ENCODE results near the gene LHFPL2. TPM values are rescaled to one million over a fixed set of nuclear protein-coding genes. Genes with fewer than 3 reads are reported as not detected.

Gene LHFPL2
- polyA plus RNA-seq, 3 donors = 3.7 to 11.6 (median 7.3) TPM

DNA sequence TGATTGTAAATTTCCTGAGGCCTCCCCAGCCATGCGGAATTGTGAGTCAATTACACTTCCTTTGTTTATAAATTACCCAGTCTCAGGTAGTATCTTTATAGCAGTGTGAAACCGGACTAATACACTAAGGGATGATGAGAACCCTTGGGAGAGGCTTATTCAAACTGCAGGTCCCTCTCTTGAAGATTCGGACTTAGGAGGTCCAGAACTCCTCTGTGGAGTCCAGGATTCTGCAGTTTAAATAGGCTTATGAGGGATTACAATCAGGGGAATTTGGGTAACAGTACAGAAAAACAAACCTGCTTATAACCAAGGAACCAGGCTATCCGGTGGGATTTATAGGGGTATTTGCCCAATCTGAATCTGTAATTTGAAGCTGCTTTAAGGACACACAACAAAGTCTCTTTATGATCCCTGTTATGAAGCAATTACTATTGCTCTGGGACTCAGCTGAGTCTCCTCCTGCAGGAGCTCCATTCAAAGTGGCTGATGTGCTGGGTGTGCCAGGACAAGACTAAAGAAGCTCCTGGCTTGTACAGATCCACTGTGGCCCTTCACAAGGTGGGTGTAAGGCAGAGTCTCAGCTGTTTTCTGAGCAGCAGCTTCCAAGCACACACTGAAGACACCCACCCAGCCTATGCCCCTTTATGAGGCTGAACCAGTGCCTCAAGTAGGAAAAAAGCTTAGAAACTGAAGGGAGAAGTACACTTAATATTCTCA lies 41.8 kb upstream of the LHFPL2 start:
- H3K4me2 ChIP-seq (replicated peaks; ENCODE audit: extremely low read depth, low read length, poor library complexity, severe bottlenecking) = no peak overlapping the region

More for the DNA sequence above, 41.8 kb upstream of the LHFPL2 start:
- H3K27me3 ChIP-seq (ENCODE audit: control insufficient read depth in 2 of 2, insufficient read depth in 2 of 2, low read length in 2 of 2) = no peaks in the 10 kb centered on the region
- peaks cover 0 to 3% of the 10 kb centered on the region in 2 donors for H3K9me3 ChIP-seq (replicated peaks in 1 of 2; ENCODE audit: control insufficient read depth in 1 of 2, insufficient read depth in 1 of 2, low read length in 2 of 2)
- H3K27ac Mint-ChIP-seq = peak overlapping the region in 1 of 7 donors; percentile 60
- peaks cover 0 to 2% (median 2%) of the 10 kb centered on the region in 3 donors for H3K27me3 Mint-ChIP-seq (ENCODE audit: low read depth in 3 of 3)
- H3K4me3 ChIP-seq (replicated peaks in 1 of 3; ENCODE audit: low read depth in 2 of 3, low read length in 3 of 3) = no peak overlapping the region
- peaks cover 3 to 16% (median 10%) of the 10 kb centered on the region in 7 donors for H3K9me3 Mint-ChIP-seq
- TF ChIP-seq CTCF (IDR thresholded peaks at IDR 0.05) = no peak
- no peaks in the 10 kb centered on the region for H3K79me2 ChIP-seq (ENCODE audit: insufficient read depth, low read length)
- peak overlapping the region in 1 of 2 donors; percentile 12 for H3K4me3 Mint-ChIP-seq
- no peaks in the 10 kb centered on the region for H3K4me1 ChIP-seq (ENCODE audit: control insufficient read depth in 1 of 2, insufficient read depth in 2 of 2, low read length in 2 of 2)
- H3K36me3 ChIP-seq (replicated peaks in 1 of 2; ENCODE audit: control insufficient read depth in 1 of 2, insufficient read depth in 2 of 2, low read length in 2 of 2) = no peaks in the 10 kb centered on the region
- intact Hi-C loops (cut with micrococcal nuclease) = no loop called here
- no peak for DNase-seq
- H3K36me3 Mint-ChIP-seq = peaks cover 0 to 2% of the 10 kb centered on the region in 2 donors
- 83% methylated on average over 1 of the region's 4 CpGs for WGBS (ENCODE audit: insufficient coverage)
- no peak overlapping the region for H2AFZ ChIP-seq (ENCODE audit: insufficient read depth, low read depth, low read length, poor library complexity, severe bottlenecking)
- no peak overlapping the region for H3K27ac ChIP-seq (ENCODE audit: low read depth in 1 of 2, low read length in 2 of 2)
- H4K20me1 ChIP-seq (ENCODE audit: insufficient read depth, low read length) = no peaks in the 10 kb centered on the region
- H3K4me1 Mint-ChIP-seq = peaks cover 4% of the 10 kb centered on the region
- H3K9ac ChIP-seq (ENCODE audit: insufficient read depth, low read length, poor library complexity, severe bottlenecking) = no peak overlapping the region

All from CD14-positive monocyte (primary cell).